ENCODE results near the gene CRYL1. TPM values are rescaled to one million over a fixed set of nuclear protein-coding genes. Genes with fewer than 3 reads are reported as not detected.

Gene CRYL1
- total RNA-seq, 1 donor from 2014 or later, result 71.7 TPM

- peak; percentile 51 for DNase-seq (ENCODE audit: low read depth, low spot score)
These were observed 30.3 kb downstream of the CRYL1 start for GRCh38 chr13:20495087-20496023.

DNA sequence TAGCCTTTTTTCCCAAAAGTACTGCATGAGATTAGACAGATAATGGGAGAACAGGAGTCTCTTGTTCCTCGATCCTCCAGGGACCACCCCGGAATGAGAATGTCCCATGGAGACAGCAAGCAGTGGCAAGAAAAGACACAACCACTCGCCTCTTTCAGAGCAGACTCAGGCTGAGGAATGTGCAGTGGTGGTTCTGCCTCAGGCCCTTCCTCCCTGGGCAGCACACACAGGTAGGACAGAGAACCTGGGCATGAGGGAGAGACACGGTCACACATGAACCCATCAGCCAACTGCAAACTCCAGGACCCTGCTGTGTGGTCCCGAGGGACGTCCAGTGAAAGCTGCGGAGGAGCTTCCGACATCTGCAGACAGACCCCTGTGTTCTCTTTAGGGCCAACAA is 31.0 kb downstream of the CRYL1 start:
- DNase-seq (ENCODE audit: low read depth, low spot score), result no peak

DNA sequence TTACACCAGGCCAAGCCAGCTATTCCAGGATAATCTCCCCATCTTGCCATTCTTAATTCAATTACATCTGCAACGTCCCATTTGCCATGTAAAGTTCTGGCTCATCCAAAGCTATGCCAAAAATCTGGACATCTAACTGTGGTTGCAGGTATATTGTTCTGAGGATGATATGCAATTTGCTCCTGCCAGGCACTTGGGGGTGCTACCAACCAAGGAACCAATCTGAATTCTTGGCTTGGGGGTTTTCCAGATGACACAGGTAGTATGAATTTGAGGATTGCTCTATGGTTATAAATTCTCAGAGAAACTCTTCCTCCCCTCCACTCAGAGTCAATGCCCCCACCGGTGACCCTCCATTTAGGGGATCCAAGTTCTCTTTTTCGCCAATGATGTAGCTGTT is 33.0 kb downstream of the CRYL1 start:
- DNase-seq (ENCODE audit: low read depth, low spot score), result no peak

- DNase-seq (ENCODE audit: low read depth, low spot score), result no peak
These were observed 33.7 kb downstream of the CRYL1 start for GRCh38 chr13:20491926-20492435.

GRCh38 chr13:20489185-20489820 is 36.4 kb downstream of the CRYL1 start:
- no peak for DNase-seq (ENCODE audit: low read depth, low spot score)

GRCh38 chr13:20487927-20488326 is 37.7 kb downstream of the CRYL1 start:
- DNase-seq (ENCODE audit: low read depth, low spot score), result no peak

DNA sequence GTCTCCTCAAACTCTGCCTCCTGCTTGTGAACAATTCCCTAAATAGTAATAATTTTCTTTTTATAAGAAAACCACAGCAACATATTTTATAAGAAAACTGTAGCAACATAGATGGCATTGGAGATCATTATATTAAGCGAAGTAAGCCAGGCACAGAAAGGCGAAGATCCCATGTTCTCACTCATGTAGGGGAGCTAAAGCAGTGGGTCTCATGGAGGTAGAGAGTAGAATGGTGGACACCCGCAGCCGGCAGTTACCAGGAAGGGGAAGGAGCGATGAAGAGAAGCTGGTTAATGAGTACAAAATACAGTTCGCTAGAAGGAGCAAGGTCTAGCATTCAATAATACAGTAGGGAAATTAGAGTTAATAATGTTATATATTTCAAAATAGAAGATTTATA is 42.9 kb downstream of the CRYL1 start:
- DNase-seq (ENCODE audit: low read depth, low spot score), result no peak

DNA sequence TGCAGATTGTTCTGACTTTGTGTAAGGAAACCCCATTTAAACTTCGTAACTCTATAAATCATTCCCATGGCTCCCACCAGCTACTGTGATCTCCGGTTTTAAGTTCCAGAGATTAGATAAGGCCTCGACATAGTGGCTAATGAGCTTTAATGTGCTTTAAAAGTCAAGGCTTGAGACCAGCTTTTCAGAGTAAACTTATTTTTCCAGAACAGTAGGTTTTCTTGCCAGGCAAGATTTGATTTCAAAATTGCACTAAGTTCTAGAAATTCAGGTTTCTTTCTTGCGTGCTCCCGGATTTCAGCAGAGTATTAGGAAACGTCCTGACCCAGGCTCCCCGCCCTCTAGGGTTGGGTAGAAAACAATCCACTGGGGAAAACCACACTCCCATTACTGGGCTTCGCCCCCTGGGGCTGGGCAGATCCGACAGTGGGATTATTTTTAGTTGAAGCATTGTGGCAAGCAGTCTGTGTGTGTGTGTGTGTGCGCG is 43.3 kb downstream of the CRYL1 start:
- DNase-seq (ENCODE audit: low read depth, low spot score), result no peak

GRCh38 chr13:20477394-20477793 is 48.3 kb downstream of the CRYL1 start:
- no peak for DNase-seq (ENCODE audit: low read depth, low spot score)

DNA sequence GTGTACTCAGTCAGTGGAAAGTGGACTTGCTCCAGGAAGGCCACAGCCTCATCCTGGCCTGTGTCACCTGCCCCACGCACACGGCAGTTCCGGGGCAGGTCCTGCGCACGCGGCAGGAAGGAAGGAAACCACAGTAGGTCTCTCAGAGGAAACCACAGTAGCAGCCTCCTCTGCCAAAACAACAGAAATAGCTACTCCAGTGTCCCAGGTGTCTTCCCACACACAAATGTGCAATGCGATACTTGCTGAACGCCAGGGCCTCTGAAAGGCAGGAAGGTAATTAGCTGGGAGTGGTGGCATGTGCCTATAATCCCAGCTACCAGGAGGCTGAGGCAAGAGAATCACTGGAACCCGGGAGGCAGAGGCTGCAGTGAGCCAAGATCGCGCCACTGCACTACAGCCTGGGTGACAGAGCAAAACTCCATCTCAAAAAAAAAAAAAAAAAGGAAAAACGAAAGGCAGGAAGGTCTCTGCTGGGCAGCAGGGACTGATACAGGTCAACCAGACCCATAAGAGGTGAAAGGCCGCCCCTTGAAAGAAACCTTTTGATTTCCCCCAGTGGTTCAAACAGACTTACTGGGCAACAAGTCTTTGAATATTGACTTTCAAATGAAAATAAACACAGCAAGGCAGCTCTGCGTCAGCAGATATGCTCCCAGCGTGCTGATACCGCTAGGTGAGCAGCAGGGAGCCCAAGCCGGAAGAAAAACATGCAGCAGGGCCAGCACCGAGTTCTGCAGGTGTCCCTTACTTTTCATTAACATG is 49.5 kb downstream of the CRYL1 start:
- no peak for DNase-seq (ENCODE audit: low read depth, low spot score)

GRCh38 chr13:20474515-20474914 is 51.1 kb downstream of the CRYL1 start:
- no peak for DNase-seq (ENCODE audit: low read depth, low spot score)

DNA sequence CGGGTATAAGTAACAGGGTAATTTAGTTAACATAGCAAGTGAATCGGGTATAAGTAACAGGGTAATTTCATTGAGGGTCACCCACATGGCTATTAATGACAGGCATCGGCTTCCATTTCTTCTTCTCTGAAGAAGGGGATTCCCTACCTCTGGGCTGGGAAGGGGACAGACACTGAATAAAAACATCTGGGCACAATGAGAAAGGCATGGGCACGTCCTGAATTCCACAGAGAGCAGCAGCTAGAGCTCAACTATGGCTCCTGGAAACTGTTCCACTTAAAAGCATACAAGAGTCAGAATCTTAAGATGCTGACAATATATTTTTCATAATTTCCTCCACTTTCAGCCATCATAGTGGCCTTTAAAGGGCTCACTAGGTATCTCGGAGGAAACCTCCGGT is 51.8 kb downstream of the CRYL1 start:
- no peak for DNase-seq (ENCODE audit: low read depth, low spot score)

- DNase-seq (ENCODE audit: low read depth, low spot score), result no peak
These were observed 52.5 kb downstream of the CRYL1 start for GRCh38 chr13:20473139-20473538.

GRCh38 chr13:20472531-20472930 is 53.1 kb downstream of the CRYL1 start:
- no peak for DNase-seq (ENCODE audit: low read depth, low spot score)

DNA sequence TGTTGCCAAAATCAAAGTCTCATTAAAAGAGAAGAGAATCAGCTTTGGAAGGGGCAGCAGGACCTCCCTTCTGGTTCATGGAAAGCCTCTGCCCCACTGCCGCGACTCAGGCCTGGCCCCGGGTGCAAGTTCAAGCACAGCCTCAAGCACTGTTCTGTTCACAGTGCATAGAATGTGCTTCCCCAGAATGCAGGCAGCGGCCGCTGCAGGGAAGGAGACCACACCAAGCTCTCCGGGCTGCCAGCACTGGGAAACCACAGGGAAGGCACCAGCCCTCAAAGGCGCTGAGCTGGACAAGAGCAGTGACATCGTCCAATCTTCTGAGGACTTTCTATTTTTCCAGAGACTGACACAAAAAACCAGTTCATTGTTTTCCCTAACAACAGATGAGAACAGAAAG is 55.5 kb downstream of the CRYL1 start:
- DNase-seq (ENCODE audit: low read depth, low spot score), result no peak

- no peak for DNase-seq (ENCODE audit: low read depth, low spot score)
These were observed 59.3 kb downstream of the CRYL1 start for GRCh38 chr13:20466371-20466770.

DNA sequence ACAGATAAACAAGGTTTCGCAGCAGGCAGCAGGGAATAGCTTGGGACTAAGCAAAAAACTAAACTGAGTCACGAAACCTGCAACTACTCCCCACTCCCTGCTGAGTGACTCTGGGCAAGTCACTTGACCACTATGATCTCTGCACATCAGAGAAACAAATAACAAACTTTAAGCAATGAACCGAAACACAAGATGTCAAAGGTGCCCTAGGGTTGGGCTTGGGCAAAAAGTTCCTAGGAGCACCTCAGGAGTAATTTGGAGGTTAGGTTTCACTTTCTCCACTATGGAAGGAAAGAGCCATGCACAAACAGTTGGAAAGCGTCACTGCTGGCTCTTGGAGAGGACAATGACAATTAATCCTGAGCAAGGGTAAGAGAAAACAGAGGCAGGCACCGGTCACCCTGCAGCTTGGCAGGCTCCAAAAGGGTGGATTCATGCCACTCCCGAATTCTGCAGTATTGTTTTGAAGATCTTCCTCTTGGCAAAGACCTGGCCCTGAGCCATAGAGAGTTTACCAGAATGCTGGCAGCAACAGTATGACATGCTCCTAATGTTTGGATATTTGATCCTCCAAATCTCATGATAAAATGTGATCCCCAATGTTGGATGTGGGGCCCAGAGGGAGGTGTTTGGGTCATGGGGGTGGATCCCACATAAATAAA is 60.3 kb downstream of the CRYL1 start:
- no peak for DNase-seq (ENCODE audit: low read depth, low spot score)

DNA sequence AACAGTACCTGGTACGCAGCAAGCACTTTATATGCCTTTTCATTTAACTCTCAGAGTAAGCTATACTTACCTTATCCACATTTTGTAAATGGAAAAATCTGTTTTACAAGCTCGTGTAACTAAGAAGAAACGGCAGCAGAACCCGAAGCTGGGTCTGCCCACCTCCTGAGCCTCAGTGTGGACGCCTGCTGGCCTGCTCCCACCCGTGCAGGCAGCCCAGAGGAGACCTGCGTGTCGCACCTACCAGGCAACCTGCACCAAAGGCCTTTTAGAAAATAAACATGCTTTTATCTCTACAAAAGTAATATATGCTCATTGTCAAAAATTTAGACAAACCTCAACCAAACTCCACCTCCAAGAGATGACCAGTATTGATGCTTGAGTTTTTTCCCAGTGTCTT is 62.7 kb downstream of the CRYL1 start:
- DNase-seq (ENCODE audit: low read depth, low spot score), result no peak

- DNase-seq (ENCODE audit: low read depth, low spot score), result no peak
These were observed 63.1 kb downstream of the CRYL1 start for GRCh38 chr13:20462533-20462915.

DNA sequence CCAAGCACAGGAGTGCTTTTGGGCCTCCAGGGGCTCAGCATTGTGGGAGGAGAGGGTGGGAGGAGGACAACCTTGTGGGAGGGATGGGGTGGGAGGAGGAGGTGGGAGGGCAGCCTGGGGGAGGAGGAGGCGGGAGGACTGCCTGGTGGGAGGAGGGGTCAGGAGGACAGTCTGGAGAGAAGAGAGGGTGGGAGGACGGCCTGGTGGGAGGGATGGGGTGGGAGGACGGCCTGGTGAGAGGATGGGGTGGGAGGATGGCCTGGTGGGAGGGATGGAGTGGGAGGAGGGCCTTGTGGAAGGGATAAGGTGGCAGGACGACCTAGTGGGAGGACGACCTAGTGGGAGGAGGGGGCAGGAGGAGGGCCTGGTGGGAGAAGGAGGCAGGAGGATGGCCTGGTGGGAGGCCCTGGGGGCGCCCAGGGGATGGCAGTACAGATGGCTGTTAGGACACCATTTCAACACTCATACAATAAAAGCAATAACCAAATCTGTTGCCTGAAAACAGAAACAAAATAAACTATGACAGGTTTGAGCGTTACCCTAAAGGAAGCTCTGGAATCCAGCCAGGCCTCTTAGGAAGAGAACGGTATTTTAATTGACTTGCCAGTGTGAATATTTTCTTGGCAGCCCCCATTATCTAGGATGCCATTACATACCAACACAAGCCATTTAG is 63.7 kb downstream of the CRYL1 start:
- DNase-seq (ENCODE audit: low read depth, low spot score), result peak; percentile 26

- DNase-seq (ENCODE audit: low read depth, low spot score), result no peak
These were observed 64.2 kb downstream of the CRYL1 start for GRCh38 chr13:20461481-20461859.

Measured in pulmonary artery endothelial cell (primary cell).